Adipose tissue (tissue), 3 donors: Measurements from ENCODE around the gene CHD6. TPM values are rescaled to one million over a fixed set of nuclear protein-coding genes. Genes with fewer than 3 reads are reported as not detected.
"Not testable (repeated sequence)": the region's sequence is repeated elsewhere in the genome, so short reads cannot be mapped to it uniquely, and the experiment has no call there.

Source experiments
- H3K27ac ChIP-seq: one replicate; pipeline ENCODE4 v1.5.1; 2013; ENCODE audit warnings: low read depth, low read length
- WGBS, 3 donors: extraction: QIAGEN DNeasy Blood & Tissue Kit; methylation state at CpG; one replicate each; pipeline ENCODE4 v1.1.7; 2013; 5-methylcytosine and 5-hydroxymethylcytosine counted together
- polyA plus RNA-seq, 3 donors: library from polyadenylated mRNA; stranded (reverse); fragments of 200-250 nt; gene quantifications; one replicate each; pipeline ENCODE4 v1.2.3, GENCODE V29; 2013
- donor health status: healthy with polysubstance abuse.
- donor health status: Bipolar disorder and iron deficiency.
- donor health status: healthy.

The CHD6 gene
- polyA plus RNA-seq, 3 donors: 4.1 to 6.5 (median 5.8) TPM

- 98 to 99% (median 99%) methylated on average over 3 of the region's 3 CpGs for WGBS, 3 donors
These were observed 51.2 kb downstream of the CHD6 start for GRCh38 chr20:41566896-41567527.

GRCh38 chr20:41563087-41563486, 55.1 kb downstream of the CHD6 start:
- WGBS, 3 donors: 86 to 96% (median 94%) methylated on average over 1 of the region's 1 CpG
- no peak overlapping the region for H3K27ac ChIP-seq

More at GRCh38 chr20:41566896-41567527, 51.2 kb downstream of the CHD6 start:
- H3K27ac ChIP-seq: no peak overlapping the region

GRCh38 chr20:41560970-41561369, 57.2 kb downstream of the CHD6 start:
- 82 to 92% (median 88%) methylated on average over 1 of the region's 1 CpG for WGBS, 3 donors
- H3K27ac ChIP-seq: no peak overlapping the region

- 91 to 96% (median 95%) methylated on average over 5 of the region's 5 CpGs for WGBS, 3 donors
- no peak overlapping the region for H3K27ac ChIP-seq
These were observed 58.5 kb downstream of the CHD6 start for GRCh38 chr20:41559658-41560057.

GRCh38 chr20:41553142-41553879, 64.9 kb downstream of the CHD6 start:
- 84 to 93% (median 86%) methylated on average over 9 of the region's 9 CpGs for WGBS, 3 donors
- H3K27ac ChIP-seq: no peak overlapping the region

- no peak overlapping the region for H3K27ac ChIP-seq
- 96 to 98% (median 97%) methylated on average over 5 of the region's 5 CpGs for WGBS, 3 donors
These were observed 65.7 kb downstream of the CHD6 start for GRCh38 chr20:41552295-41553068.

GRCh38 chr20:41551011-41551705, 67.0 kb downstream of the CHD6 start:
- WGBS, 3 donors: 72 to 90% (median 88%) methylated on average over 3 of the region's 3 CpGs
- no peak overlapping the region for H3K27ac ChIP-seq

GRCh38 chr20:41547221-41547620, 71.0 kb downstream of the CHD6 start:
- WGBS, 3 donors: 88 to 92% (median 89%) methylated on average over 8 of the region's 8 CpGs
- H3K27ac ChIP-seq: no peak overlapping the region

- WGBS, 3 donors: 90 to 92% (median 91%) methylated on average over 4 of the region's 4 CpGs
- H3K27ac ChIP-seq: no peak overlapping the region
These were observed 71.6 kb downstream of the CHD6 start for GRCh38 chr20:41546535-41546934.

GRCh38 chr20:41544472-41544871, 73.7 kb downstream of the CHD6 start:
- WGBS, 3 donors: 96 to 99% (median 96%) methylated on average over 1 of the region's 1 CpG

GRCh38 chr20:41540918-41541317, 77.3 kb downstream of the CHD6 start:
- no peak overlapping the region for H3K27ac ChIP-seq
- 59 to 77% (median 67%) methylated on average over 4 of the region's 4 CpGs for WGBS, 3 donors

More at GRCh38 chr20:41544472-41544871, 73.7 kb downstream of the CHD6 start:
- no peak overlapping the region for H3K27ac ChIP-seq

GRCh38 chr20:41540459-41540858, 77.7 kb downstream of the CHD6 start:
- WGBS, 3 donors: 75 to 79% (median 75%) methylated on average over 3 of the region's 3 CpGs
- no peak overlapping the region for H3K27ac ChIP-seq

GRCh38 chr20:41538810-41539596, 79.2 kb downstream of the CHD6 start:
- WGBS, 3 donors: 78 to 95% (median 93%) methylated on average over 8 of the region's 8 CpGs
- no peak overlapping the region for H3K27ac ChIP-seq

- H3K27ac ChIP-seq: no peak overlapping the region
- WGBS, 3 donors: 95 to 99% (median 98%) methylated on average over 4 of the region's 4 CpGs
These were observed 80.3 kb downstream of the CHD6 start for GRCh38 chr20:41537865-41538264.

- WGBS, 3 donors: 97 to 100% (median 100%) methylated on average over 1 of the region's 1 CpG
- not testable (repeated sequence) for H3K27ac ChIP-seq
These were observed 82.6 kb downstream of the CHD6 start for GRCh38 chr20:41535551-41535950.

- H3K27ac ChIP-seq: no peak overlapping the region
- WGBS, 3 donors: 80 to 85% (median 84%) methylated on average over 2 of the region's 2 CpGs
These were observed 83.3 kb downstream of the CHD6 start for GRCh38 chr20:41534842-41535241.

- no peak overlapping the region for H3K27ac ChIP-seq
These were observed 84.0 kb downstream of the CHD6 start for GRCh38 chr20:41534170-41534569.

- H3K27ac ChIP-seq: no peak overlapping the region
- WGBS, 3 donors: 34 to 77% (median 71%) methylated on average over 2 of the region's 2 CpGs
These were observed 84.5 kb downstream of the CHD6 start for GRCh38 chr20:41533537-41534136.
